ENCODE measurements around the gene ANKLE1.

DNA sequence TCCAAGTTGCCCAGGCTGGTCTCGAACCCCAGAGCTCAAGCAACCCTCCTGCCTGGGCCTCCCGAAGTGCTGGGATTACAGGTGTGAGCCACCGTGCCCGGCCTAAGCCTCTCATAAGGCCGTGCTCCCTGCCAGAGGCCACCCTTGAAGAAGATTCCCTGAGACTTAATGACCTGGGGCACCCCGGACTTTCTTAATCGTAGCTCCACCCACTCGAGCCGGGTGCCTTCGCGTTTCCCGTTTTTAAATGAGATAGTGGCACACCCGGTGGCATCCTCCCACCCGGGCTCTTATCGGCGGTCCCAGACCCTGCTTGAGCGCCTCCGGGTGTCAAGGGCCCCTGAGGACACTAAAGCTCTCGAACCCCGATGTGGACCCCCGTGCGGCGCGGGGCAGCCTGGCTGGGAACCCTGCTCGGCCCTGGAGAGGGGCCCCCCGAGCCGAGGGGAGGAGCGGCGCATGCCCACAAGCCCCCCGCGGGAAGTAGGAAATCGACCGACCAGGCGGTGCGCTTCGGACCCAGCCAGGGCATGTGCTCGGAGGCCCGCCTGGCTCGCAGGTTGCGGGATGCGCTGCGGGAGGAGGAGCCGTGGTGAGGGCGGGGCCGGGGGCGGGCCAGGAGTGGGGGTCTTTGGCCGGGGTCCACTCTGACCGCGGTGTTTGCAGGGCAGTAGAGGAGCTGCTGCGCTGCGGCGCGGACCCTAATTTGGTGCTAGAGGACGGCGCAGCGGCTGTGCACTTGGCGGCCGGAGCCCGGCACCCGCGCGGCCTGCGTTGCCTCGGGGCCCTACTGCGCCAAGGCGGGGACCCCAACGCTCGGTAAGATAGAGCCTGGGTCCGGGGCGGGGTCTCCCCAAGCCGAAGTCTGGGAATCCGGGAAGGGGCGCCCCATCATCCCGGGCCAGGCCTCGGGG is at the start of gene ANKLE1:
- TF ChIP-seq, protein P1, sequence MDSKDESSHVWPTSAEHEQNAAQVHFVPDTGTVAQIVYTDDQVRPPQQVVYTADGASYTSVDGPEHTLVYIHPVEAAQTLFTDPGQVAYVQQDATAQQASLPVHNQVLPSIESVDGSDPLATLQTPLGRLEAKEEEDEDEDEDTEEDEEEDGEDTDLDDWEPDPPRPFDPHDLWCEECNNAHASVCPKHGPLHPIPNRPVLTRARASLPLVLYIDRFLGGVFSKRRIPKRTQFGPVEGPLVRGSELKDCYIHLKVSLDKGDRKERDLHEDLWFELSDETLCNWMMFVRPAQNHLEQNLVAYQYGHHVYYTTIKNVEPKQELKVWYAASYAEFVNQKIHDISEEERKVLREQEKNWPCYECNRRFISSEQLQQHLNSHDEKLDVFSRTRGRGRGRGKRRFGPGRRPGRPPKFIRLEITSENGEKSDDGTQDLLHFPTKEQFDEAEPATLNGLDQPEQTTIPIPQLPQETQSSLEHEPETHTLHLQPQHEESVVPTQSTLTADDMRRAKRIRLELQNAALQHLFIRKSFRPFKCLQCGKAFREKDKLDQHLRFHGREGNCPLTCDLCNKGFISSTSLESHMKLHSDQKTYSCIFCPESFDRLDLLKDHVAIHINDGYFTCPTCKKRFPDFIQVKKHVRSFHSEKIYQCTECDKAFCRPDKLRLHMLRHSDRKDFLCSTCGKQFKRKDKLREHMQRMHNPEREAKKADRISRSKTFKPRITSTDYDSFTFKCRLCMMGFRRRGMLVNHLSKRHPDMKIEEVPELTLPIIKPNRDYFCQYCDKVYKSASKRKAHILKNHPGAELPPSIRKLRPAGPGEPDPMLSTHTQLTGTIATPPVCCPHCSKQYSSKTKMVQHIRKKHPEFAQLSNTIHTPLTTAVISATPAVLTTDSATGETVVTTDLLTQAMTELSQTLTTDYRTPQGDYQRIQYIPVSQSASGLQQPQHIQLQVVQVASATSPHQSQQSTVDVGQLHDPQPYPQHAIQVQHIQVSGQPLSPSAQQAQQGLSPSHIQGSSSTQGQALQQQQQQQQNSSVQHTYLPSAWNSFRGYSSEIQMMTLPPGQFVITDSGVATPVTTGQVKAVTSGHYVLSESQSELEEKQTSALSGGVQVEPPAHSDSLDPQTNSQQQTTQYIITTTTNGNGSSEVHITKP (tag by site-specific recombination; IDR thresholded peaks at IDR 0.05) = no peak
- TF ChIP-seq MEIS1 (CRISPR knock-in tag; IDR thresholded peaks at IDR 0.05; ENCODE audit: borderline replicate concordance) (no peak), KLF17 (tag by site-specific recombination; IDR thresholded peaks at IDR 0.05) (no peak), ZNF341 (tag by site-specific recombination; IDR thresholded peaks at IDR 0.05; ENCODE audit: low read depth) (no peak), MZF1 (tag by site-specific recombination; IDR thresholded peaks at IDR 0.05; ENCODE audit: borderline replicate concordance) (no peak), ZEB2 (tag by site-specific recombination; IDR thresholded peaks at IDR 0.05) (no peak), REST (tag by site-specific recombination; IDR thresholded peaks at IDR 0.05) (no peak)
- TF ChIP-seq, protein P2, sequence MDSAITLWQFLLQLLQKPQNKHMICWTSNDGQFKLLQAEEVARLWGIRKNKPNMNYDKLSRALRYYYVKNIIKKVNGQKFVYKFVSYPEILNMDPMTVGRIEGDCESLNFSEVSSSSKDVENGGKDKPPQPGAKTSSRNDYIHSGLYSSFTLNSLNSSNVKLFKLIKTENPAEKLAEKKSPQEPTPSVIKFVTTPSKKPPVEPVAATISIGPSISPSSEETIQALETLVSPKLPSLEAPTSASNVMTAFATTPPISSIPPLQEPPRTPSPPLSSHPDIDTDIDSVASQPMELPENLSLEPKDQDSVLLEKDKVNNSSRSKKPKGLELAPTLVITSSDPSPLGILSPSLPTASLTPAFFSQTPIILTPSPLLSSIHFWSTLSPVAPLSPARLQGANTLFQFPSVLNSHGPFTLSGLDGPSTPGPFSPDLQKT (IDR thresholded peaks at IDR 0.05; ENCODE audit: borderline replicate concordance, low read depth, low read length) = no peak

All from HEK293 (cell line).